ENCODE results near the gene ARG1. TPM values are rescaled to one million over a fixed set of nuclear protein-coding genes. Genes with fewer than 3 reads are reported as not detected.

ARG1 gene
- total and polyA plus RNA-seq, 10 of the 15 experiments (the other 5 are each of a cell fraction or from before 2014, with no cell fraction given): 0.33 TPM; not detected in 9

DNA sequence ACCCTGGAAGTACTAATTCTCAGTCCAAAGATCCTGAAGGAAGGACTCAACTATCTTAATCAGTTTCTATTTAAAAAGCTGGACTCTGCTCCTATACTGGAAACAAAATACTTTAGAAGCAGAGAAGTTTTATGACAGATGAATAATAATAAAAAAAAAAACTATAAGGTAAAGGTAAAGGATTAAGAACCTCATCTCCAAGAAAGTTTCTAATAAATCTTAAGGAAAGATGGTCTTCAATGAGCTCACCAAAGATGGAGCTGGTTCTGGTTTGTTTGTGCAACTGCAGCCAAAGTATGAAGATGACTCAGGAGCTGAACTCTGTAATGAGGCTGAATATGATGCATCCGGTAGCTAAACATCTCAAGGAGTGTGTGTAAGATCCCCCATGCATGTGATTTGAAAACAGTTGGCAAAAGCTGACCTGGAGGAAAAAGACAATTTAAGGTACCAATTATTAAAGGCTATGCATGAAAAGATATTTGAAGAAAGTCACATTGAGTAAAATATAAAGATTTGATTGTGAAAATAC lies 29.8 kb downstream of the ARG1 start:
- in situ Hi-C loops (cut with MboI): no loop called here
- FAIRE-seq (no peak), DNase-seq (ENCODE audit: low read depth, low spot score) (no peak), ATAC-seq (no peak)
- peaks cover 0 to 19% of the 10 kb centered on the region in 2 experiments; a peak in 2 of 4 replicates for H3K36me3 ChIP-seq (ENCODE audit: control insufficient read depth in 2 of 2, insufficient read depth in 2 of 2, low read length in 1 of 2)
- no peaks in the 10 kb centered on the region for H3K4me1 ChIP-seq (ENCODE audit: control insufficient read depth, insufficient read depth, low read length)
- ChIA-PET CTCF (interaction anchor here (0.6 to 3.1 kb wide), 3 partner anchors 12 to 886 kb away, joined by 3 to 16 read pairs (median 5); partner anchors contain the start of gene MED23), SMC1A (ENCODE audit: uncharacterized antibody, unreplicated experiment) (no interaction called here), RAD21 (ENCODE audit: unreplicated experiment) (no interaction called here), POLR2A (no interaction called here)
- H3K4me3 ChIP-seq: no peak overlapping the region
- no peaks in the 10 kb centered on the region for H3K9me3 ChIP-seq (replicated peaks; ENCODE audit: control insufficient read depth, insufficient read depth, low read length)
- no peaks in the 10 kb centered on the region for H3K79me2 ChIP-seq (ENCODE audit: control insufficient read depth, insufficient read depth, low read length)
- no peak overlapping the region for H3K27ac ChIP-seq (ENCODE audit: control insufficient read depth, insufficient read depth)
- TF ChIP-seq, protein P1, sequence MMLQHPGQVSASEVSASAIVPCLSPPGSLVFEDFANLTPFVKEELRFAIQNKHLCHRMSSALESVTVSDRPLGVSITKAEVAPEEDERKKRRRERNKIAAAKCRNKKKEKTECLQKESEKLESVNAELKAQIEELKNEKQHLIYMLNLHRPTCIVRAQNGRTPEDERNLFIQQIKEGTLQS (IDR thresholded peaks at IDR 0.05; ENCODE audit: borderline replicate concordance, extremely low read depth, low read depth, low read length): no peak
- TF ChIP-seq, protein P2, sequence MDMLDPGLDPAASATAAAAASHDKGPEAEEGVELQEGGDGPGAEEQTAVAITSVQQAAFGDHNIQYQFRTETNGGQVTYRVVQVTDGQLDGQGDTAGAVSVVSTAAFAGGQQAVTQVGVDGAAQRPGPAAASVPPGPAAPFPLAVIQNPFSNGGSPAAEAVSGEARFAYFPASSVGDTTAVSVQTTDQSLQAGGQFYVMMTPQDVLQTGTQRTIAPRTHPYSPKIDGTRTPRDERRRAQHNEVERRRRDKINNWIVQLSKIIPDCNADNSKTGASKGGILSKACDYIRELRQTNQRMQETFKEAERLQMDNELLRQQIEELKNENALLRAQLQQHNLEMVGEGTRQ (IDR thresholded peaks at IDR 0.05; ENCODE audit: borderline replicate concordance, low read depth, low read length): no peak
- TF ChIP-seq SREBF2 (IDR thresholded peaks at IDR 0.05; ENCODE audit: low read length): no peak
- no peak for TF ChIP-seq TARDBP (IDR thresholded peaks at IDR 0.05; ENCODE audit: borderline replicate concordance)
- TF ChIP-seq, protein P3, sequence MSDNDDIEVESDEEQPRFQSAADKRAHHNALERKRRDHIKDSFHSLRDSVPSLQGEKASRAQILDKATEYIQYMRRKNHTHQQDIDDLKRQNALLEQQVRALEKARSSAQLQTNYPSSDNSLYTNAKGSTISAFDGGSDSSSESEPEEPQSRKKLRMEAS (IDR thresholded peaks at IDR 0.05; ENCODE audit: low read depth, low read length): no peak
- TF ChIP-seq, protein P4, sequence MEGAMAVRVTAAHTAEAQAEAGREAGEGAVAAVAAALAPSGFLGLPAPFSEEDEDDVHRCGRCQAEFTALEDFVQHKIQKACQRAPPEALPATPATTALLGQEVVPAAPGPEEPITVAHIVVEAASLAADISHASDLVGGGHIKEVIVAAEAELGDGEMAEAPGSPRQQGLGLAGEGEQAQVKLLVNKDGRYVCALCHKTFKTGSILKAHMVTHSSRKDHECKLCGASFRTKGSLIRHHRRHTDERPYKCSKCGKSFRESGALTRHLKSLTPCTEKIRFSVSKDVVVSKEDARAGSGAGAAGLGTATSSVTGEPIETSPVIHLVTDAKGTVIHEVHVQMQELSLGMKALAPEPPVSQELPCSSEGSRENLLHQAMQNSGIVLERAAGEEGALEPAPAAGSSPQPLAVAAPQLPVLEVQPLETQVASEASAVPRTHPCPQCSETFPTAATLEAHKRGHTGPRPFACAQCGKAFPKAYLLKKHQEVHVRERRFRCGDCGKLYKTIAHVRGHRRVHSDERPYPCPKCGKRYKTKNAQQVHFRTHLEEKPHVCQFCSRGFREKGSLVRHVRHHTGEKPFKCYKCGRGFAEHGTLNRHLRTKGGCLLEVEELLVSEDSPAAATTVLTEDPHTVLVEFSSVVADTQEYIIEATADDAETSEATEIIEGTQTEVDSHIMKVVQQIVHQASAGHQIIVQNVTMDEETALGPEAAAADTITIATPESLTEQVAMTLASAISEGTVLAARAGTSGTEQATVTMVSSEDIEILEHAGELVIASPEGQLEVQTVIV (IDR thresholded peaks at IDR 0.05; ENCODE audit: borderline replicate concordance, partially characterized antibody): no peak
- TF ChIP-seq ATF7 (IDR thresholded peaks at IDR 0.05; ENCODE audit: low read depth): no peak
- TF ChIP-seq YBX1 (IDR thresholded peaks at IDR 0.05): no peak
- TF ChIP-seq NFXL1 (IDR thresholded peaks at IDR 0.05; ENCODE audit: borderline replicate concordance): no peak
- no peak for TF ChIP-seq SPI1 (IDR thresholded peaks at IDR 0.05; ENCODE audit: borderline replicate concordance, insufficient read depth, low read depth, low read length)
- no peak for TF ChIP-seq IKZF1 (conservative IDR thresholded peaks at IDR 0.05)
- TF ChIP-seq CREM (IDR thresholded peaks at IDR 0.05; ENCODE audit: low read depth): no peak
- TF ChIP-seq SMC3 (IDR thresholded peaks at IDR 0.05; ENCODE audit: borderline replicate concordance, low read length): no peak
- no peak for TF ChIP-seq EED (IDR thresholded peaks at IDR 0.05; ENCODE audit: low read depth)
- TF ChIP-seq, protein P5, sequence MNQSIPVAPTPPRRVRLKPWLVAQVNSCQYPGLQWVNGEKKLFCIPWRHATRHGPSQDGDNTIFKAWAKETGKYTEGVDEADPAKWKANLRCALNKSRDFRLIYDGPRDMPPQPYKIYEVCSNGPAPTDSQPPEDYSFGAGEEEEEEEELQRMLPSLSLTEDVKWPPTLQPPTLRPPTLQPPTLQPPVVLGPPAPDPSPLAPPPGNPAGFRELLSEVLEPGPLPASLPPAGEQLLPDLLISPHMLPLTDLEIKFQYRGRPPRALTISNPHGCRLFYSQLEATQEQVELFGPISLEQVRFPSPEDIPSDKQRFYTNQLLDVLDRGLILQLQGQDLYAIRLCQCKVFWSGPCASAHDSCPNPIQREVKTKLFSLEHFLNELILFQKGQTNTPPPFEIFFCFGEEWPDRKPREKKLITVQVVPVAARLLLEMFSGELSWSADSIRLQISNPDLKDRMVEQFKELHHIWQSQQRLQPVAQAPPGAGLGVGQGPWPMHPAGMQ (IDR thresholded peaks at IDR 0.05; ENCODE audit: borderline replicate concordance): no peak
- no peak for TF ChIP-seq NR2F1 (conservative IDR thresholded peaks at IDR 0.05)
- no peak for TF ChIP-seq KDM1A (IDR thresholded peaks at IDR 0.05; ENCODE audit: borderline replicate concordance)
- TF ChIP-seq NFIC (IDR thresholded peaks at IDR 0.05; ENCODE audit: low read depth, low read length): no peak
- H3K27me3 ChIP-seq (replicated peaks in 1 of 2; ENCODE audit: control insufficient read depth in 2 of 2, insufficient read depth in 2 of 2, low read length in 1 of 2): no peaks in the 10 kb centered on the region
- H3K4me2 ChIP-seq (ENCODE audit: control insufficient read depth, insufficient read depth): no peak overlapping the region
- 100% methylated on average over 1 of the region's 1 CpG for WGBS (ENCODE audit: insufficient coverage, insufficient replicate concordance, low lambda C conversion rate, missing lambda C conversion rate)
- BruUV-seq (replicated peaks): no TSS peak
- no peaks in the 10 kb centered on the region for H4K20me1 ChIP-seq (ENCODE audit: control insufficient read depth, insufficient read depth)
- intact Hi-C loops (cut with micrococcal nuclease; ENCODE audit: unreplicated experiment): no loop called here
- H3K9ac ChIP-seq (ENCODE audit: control insufficient read depth, insufficient read depth, low read length): no peak overlapping the region
- H2AFZ ChIP-seq (ENCODE audit: control insufficient read depth, low read depth, low read length): no peak overlapping the region

Data from GM12878 (cell line).